ENCODE measurements around the gene C7.

The C7 gene

DNA sequence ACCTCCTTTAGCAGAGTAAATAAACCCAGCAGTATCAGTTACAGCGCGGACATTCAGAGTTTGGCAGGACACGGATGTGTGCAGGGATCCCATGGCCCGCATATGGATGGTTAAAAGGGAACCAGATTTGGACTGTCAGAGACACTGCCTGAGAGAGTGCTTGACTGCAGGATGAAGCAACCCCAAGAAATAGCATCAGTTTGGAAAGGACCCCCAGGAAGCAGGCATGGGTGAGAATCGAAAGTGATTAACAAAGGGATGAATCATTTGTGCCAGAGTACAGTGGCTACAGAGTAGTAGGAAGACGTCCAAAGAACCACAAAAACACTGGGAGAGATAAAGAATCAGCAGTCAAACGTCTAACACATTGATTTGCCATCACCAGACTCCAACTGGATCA is 5.5 kb downstream of the C7 start:
- Histone ChIP-seq H3K9ac (ENCODE audit: low read length in 5 of 5) (peak overlapping the region in 2 of 5 donors; percentile 14 to 42), H3K4me3 (ENCODE audit: low read depth in 1 of 5, low read length in 5 of 5) (peak overlapping the region in 4 of 5 donors; percentile 4 to 37 (median 22)), H3K27me3 (ENCODE audit: control insufficient read depth in 5 of 5, insufficient read depth in 4 of 5, low read length in 5 of 5) (no peaks in the 10 kb centered on the region), H3K9me3 (ENCODE audit: control insufficient read depth in 5 of 5, low read length in 5 of 5) (no peaks in the 10 kb centered on the region), H3K36me3 (ENCODE audit: control insufficient read depth in 5 of 5, insufficient read depth in 5 of 5, low read length in 5 of 5) (no peaks in the 10 kb centered on the region), H3K4me1 (ENCODE audit: control insufficient read depth in 5 of 5, insufficient read depth in 5 of 5, low read length in 5 of 5) (peaks cover 0 to 15% (median 0%) of the 10 kb centered on the region in 5 donors), H3K27ac (ENCODE audit: low read depth, low read length) (peak overlapping the region; percentile 52)

DNA sequence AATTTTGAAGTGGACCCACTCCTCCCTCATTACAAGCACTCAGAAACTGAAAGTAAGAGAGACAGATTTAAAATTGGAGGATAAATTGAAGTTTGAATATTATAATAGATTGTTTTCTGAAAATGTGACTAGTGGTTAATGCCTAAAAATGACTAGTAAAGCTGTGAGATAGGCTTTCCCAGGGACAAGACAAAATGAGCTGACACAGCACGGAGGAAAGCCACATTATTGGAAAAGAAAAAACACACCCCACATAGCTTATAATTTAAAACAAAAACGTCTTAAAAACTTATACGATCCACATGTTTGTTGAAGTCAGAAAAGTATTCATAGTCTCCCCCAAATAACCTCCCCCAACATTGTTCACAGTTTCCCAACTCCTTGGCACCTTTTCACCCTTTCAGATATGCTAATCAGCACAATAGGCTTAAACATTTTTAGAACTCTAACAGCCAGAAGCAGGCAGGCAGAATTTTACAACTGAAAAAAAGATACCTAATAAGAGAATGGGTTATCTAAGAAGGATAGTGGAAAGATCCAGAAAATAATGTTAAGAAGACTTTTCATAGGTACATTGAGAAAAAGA is 6.1 kb downstream of the C7 start:
- Histone ChIP-seq H3K9ac (ENCODE audit: low read length in 5 of 5) (peak overlapping the region in 2 of 5 donors; percentile 42 to 47), H3K4me1 (ENCODE audit: control insufficient read depth in 5 of 5, insufficient read depth in 5 of 5, low read length in 5 of 5) (peaks cover 0 to 15% (median 0%) of the 10 kb centered on the region in 5 donors), H3K36me3 (ENCODE audit: control insufficient read depth in 5 of 5, insufficient read depth in 5 of 5, low read length in 5 of 5) (no peaks in the 10 kb centered on the region), H3K27ac (ENCODE audit: low read depth, low read length) (peak overlapping the region; percentile 52), H3K4me3 (ENCODE audit: low read depth in 1 of 5, low read length in 5 of 5) (peak overlapping the region in 4 of 5 donors; percentile 14 to 37 (median 26)), H3K9me3 (ENCODE audit: control insufficient read depth in 5 of 5, low read length in 5 of 5) (no peaks in the 10 kb centered on the region), H3K27me3 (ENCODE audit: control insufficient read depth in 5 of 5, insufficient read depth in 4 of 5, low read length in 5 of 5) (no peaks in the 10 kb centered on the region)

DNA sequence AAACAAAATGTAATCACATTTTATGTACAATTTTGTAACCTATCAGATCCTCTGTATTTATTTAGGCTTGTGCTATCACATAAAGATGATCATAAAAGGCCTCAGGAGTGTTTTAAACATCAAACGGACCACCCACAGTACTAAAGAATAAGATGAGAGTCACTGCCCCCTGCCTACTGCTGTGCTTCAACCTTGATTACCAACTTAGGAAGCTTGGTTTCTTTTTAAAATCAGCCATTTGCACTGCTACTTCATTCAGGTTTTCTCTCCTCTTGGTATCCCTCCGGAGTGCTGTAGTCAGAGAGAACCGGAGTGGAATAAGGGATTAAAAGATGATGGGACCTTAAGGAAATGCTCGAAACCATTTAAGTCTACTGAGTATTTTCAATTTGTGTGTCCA is 6.9 kb downstream of the C7 start:
- no peak overlapping the region for H3K27ac ChIP-seq (ENCODE audit: low read depth, low read length)
- no peaks in the 10 kb centered on the region for H3K36me3 ChIP-seq (ENCODE audit: control insufficient read depth in 5 of 5, insufficient read depth in 5 of 5, low read length in 5 of 5)
- no peak overlapping the region for H3K9ac ChIP-seq (ENCODE audit: low read length in 5 of 5)
- no peaks in the 10 kb centered on the region for H3K27me3 ChIP-seq (ENCODE audit: control insufficient read depth in 5 of 5, insufficient read depth in 4 of 5, low read length in 5 of 5)
- H3K9me3 ChIP-seq (ENCODE audit: control insufficient read depth in 5 of 5, low read length in 5 of 5), result no peaks in the 10 kb centered on the region
- H3K4me3 ChIP-seq (ENCODE audit: low read depth in 1 of 5, low read length in 5 of 5), result no peak overlapping the region
- peaks cover 0 to 15% (median 0%) of the 10 kb centered on the region in 5 donors for H3K4me1 ChIP-seq (ENCODE audit: control insufficient read depth in 5 of 5, insufficient read depth in 5 of 5, low read length in 5 of 5)

DNA sequence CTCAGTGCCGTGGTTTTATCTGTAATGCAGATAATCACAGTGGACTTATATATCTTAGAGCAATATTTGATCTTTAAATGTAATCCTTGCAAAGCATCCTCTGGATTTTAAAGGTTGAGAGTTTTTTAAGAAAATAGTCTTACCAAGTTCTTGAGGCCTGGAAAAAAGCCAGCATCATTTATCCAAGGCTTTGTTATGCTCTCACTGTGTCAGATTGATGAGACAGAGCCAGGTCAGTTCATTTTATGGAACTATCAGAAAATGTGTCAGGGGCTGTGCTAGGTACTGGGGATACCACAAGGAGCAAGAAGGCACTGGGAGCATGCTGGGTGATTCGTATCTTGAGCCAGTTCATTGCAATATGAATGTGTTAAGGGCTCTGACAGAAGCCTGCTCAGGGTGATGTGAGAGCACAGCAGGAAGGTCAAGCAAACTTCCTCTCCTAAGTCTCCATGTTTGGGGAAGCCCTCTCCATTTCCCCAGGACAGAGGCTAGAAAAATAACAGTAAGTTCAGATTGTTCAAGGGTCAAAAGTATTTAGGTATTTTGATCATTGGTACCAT is 19.7 kb downstream of the C7 start:
- no peaks in the 10 kb centered on the region for H3K36me3 ChIP-seq (ENCODE audit: control insufficient read depth in 5 of 5, insufficient read depth in 5 of 5, low read length in 5 of 5)
- H3K9ac ChIP-seq (ENCODE audit: low read length in 5 of 5), result no peak overlapping the region
- no peak overlapping the region for H3K4me3 ChIP-seq (ENCODE audit: low read depth in 1 of 5, low read length in 5 of 5)
- H3K27ac ChIP-seq (ENCODE audit: low read depth, low read length), result no peak overlapping the region
- H3K27me3 ChIP-seq (ENCODE audit: control insufficient read depth in 5 of 5, insufficient read depth in 4 of 5, low read length in 5 of 5), result no peaks in the 10 kb centered on the region
- peaks cover 3 to 22% (median 17%) of the 10 kb centered on the region in 5 donors for H3K9me3 ChIP-seq (ENCODE audit: control insufficient read depth in 5 of 5, low read length in 5 of 5)
- H3K4me1 ChIP-seq (ENCODE audit: control insufficient read depth in 5 of 5, insufficient read depth in 5 of 5, low read length in 5 of 5), result no peaks in the 10 kb centered on the region

DNA sequence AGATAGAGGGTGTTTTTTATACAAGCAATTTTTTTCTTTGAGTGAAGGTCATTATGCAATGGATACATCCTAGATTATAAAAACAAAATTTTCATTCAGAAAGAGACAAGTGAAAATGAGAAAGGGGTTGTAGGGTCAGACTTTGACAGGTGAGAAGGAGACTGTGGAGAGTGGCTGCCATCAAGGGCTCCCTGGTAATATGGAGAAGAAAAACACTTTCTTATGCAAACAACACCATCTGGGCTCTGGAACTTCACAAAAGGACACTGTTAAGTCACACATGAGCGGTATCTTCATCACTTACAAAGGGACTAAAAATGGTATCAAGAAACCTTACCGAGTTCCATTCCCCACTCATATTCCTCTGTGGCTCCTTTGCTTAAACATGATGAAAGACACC is 23.5 kb downstream of the C7 start:
- Histone ChIP-seq H3K4me3 (ENCODE audit: low read depth in 1 of 5, low read length in 5 of 5) (no peak overlapping the region), H3K9me3 (ENCODE audit: control insufficient read depth in 5 of 5, low read length in 5 of 5) (peaks cover 0 to 2% (median 0%) of the 10 kb centered on the region in 5 donors), H3K27me3 (ENCODE audit: control insufficient read depth in 5 of 5, insufficient read depth in 4 of 5, low read length in 5 of 5) (no peaks in the 10 kb centered on the region), H3K36me3 (ENCODE audit: control insufficient read depth in 5 of 5, insufficient read depth in 5 of 5, low read length in 5 of 5) (no peaks in the 10 kb centered on the region), H3K4me1 (ENCODE audit: control insufficient read depth in 5 of 5, insufficient read depth in 5 of 5, low read length in 5 of 5) (no peaks in the 10 kb centered on the region), H3K27ac (ENCODE audit: low read depth, low read length) (no peak overlapping the region), H3K9ac (ENCODE audit: low read length in 5 of 5) (no peak overlapping the region)

DNA sequence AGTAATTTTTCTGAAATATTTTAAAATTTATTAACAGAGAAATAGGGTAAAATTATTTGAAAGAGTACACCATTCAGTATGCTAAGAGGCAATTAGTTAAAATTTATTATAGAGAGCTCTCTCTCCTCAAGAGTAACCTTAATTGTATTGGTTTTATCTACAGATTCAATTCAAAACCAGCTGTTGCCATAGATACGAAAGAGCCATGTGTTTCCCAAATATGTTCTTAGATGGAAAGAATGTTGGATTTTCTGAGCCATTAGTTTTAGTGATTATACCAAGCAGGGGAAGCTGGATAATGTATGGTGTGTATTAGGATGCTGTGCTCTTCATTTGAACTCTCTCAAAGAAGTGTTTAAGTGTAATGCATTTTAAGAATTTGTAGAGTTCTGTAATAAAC is 27.8 kb downstream of the C7 start:
- H3K36me3 ChIP-seq (ENCODE audit: control insufficient read depth in 5 of 5, insufficient read depth in 5 of 5, low read length in 5 of 5), result no peaks in the 10 kb centered on the region
- no peak overlapping the region for H3K4me3 ChIP-seq (ENCODE audit: low read depth in 1 of 5, low read length in 5 of 5)
- no peak overlapping the region for H3K27ac ChIP-seq (ENCODE audit: low read depth, low read length)
- H3K27me3 ChIP-seq (ENCODE audit: control insufficient read depth in 5 of 5, insufficient read depth in 4 of 5, low read length in 5 of 5), result no peaks in the 10 kb centered on the region
- H3K4me1 ChIP-seq (ENCODE audit: control insufficient read depth in 5 of 5, insufficient read depth in 5 of 5, low read length in 5 of 5), result no peaks in the 10 kb centered on the region
- no peak overlapping the region for H3K9ac ChIP-seq (ENCODE audit: low read length in 5 of 5)
- peaks cover 0 to 2% (median 0%) of the 10 kb centered on the region in 5 donors for H3K9me3 ChIP-seq (ENCODE audit: control insufficient read depth in 5 of 5, low read length in 5 of 5)

DNA sequence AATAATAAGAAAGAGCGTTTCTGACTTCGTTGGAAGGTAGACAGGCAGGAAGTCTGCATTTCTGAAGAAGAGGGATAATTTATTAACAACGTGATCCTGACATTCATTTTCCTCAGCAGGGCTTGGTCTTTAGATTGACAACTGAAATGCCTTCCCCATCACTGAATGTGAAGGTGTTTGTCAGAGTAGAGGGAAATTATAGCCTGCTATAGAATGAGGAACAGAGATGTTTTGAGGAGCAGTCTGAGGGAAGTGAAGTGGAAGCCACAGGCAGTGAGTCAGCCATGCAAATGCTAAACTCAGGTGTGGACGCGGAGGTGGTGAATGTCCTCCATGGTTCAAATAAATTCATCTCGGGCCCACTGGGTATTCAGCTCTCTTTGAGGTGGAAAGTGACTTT is 30.5 kb downstream of the C7 start:
- Histone ChIP-seq H3K4me3 (ENCODE audit: low read depth in 1 of 5, low read length in 5 of 5) (no peak overlapping the region), H3K4me1 (ENCODE audit: control insufficient read depth in 5 of 5, insufficient read depth in 5 of 5, low read length in 5 of 5) (no peaks in the 10 kb centered on the region), H3K9ac (ENCODE audit: low read length in 5 of 5) (no peak overlapping the region), H3K27ac (ENCODE audit: low read depth, low read length) (no peak overlapping the region), H3K36me3 (ENCODE audit: control insufficient read depth in 5 of 5, insufficient read depth in 5 of 5, low read length in 5 of 5) (no peaks in the 10 kb centered on the region), H3K27me3 (ENCODE audit: control insufficient read depth in 5 of 5, insufficient read depth in 4 of 5, low read length in 5 of 5) (no peaks in the 10 kb centered on the region), H3K9me3 (ENCODE audit: control insufficient read depth in 5 of 5, low read length in 5 of 5) (peaks cover 0 to 2% (median 0%) of the 10 kb centered on the region in 5 donors)

DNA sequence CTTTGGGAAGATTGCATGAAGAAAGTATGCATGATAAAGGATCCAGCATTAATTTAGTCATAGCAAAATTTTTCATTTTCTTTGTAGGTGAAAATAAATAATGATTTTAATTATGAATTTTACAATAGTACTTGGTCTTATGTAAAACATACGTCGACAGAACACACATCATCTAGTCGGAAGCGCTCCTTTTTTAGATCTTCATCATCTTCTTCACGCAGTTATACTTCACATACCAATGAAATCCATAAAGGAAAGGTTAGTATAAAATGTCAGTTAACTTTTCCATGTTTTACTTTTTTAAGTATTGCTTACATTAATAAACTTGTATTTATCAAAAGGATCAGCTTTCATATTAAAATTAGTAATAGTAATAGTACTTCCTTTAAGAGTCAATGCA is 35.8 kb downstream of the C7 start:
- no peaks in the 10 kb centered on the region for H3K4me1 ChIP-seq (ENCODE audit: control insufficient read depth in 5 of 5, insufficient read depth in 5 of 5, low read length in 5 of 5)
- no peak overlapping the region for H3K4me3 ChIP-seq (ENCODE audit: low read depth in 1 of 5, low read length in 5 of 5)
- no peak overlapping the region for H3K27ac ChIP-seq (ENCODE audit: low read depth, low read length)
- H3K9ac ChIP-seq (ENCODE audit: low read length in 5 of 5), result no peak overlapping the region
- H3K36me3 ChIP-seq (ENCODE audit: control insufficient read depth in 5 of 5, insufficient read depth in 5 of 5, low read length in 5 of 5), result no peaks in the 10 kb centered on the region
- H3K27me3 ChIP-seq (ENCODE audit: control insufficient read depth in 5 of 5, insufficient read depth in 4 of 5, low read length in 5 of 5), result no peaks in the 10 kb centered on the region
- H3K9me3 ChIP-seq (ENCODE audit: control insufficient read depth in 5 of 5, low read length in 5 of 5), result no peaks in the 10 kb centered on the region

DNA sequence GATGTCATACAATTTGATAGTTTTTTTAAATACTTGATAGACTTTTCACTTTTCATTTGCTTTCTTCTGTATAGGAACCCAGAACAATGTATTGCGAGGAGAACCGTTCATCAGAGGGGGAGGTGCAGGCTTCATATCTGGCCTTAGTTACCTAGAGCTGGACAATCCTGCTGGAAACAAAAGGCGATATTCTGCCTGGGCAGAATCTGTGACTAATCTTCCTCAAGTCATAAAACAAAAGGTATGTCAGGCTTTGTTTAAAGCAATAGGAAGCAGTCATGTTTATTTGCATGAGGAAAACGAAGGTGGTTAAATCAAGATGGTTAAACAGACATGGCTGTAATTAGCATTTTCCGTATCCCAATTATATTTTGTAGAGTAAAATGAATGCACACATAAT is 46.0 kb downstream of the C7 start:
- Histone ChIP-seq H3K27ac (ENCODE audit: low read depth, low read length) (no peak overlapping the region), H3K9ac (ENCODE audit: low read length in 5 of 5) (no peak overlapping the region), H3K9me3 (ENCODE audit: control insufficient read depth in 5 of 5, low read length in 5 of 5) (peaks cover 9 to 20% (median 13%) of the 10 kb centered on the region in 5 donors), H3K27me3 (ENCODE audit: control insufficient read depth in 5 of 5, insufficient read depth in 4 of 5, low read length in 5 of 5) (no peaks in the 10 kb centered on the region), H3K4me3 (ENCODE audit: low read depth in 1 of 5, low read length in 5 of 5) (no peak overlapping the region), H3K4me1 (ENCODE audit: control insufficient read depth in 5 of 5, insufficient read depth in 5 of 5, low read length in 5 of 5) (no peaks in the 10 kb centered on the region), H3K36me3 (ENCODE audit: control insufficient read depth in 5 of 5, insufficient read depth in 5 of 5, low read length in 5 of 5) (peaks cover 0 to 3% (median 0%) of the 10 kb centered on the region in 5 donors)

DNA sequence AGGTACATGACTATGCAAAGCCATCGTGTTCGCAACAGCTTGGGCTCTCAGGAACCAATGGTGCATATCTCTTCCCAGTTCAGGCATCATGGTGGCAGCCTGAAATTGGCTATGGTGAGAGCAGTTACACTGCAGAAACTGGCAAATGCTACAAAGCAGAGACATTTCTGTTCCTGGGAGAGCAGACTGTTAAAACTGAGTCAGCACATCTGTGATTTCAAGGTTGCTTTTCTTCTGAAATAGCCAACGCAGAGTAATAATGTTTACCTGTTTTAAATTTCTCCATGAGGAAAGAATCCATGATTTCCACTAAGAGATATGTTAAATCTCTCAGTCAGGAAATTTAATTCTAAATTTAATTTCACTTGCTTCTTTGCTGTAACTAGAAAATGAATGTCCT is 47.8 kb downstream of the C7 start:
- H3K4me1 ChIP-seq (ENCODE audit: control insufficient read depth in 5 of 5, insufficient read depth in 5 of 5, low read length in 5 of 5), result no peaks in the 10 kb centered on the region
- peaks cover 9 to 20% (median 15%) of the 10 kb centered on the region in 5 donors for H3K9me3 ChIP-seq (ENCODE audit: control insufficient read depth in 5 of 5, low read length in 5 of 5)
- no peaks in the 10 kb centered on the region for H3K27me3 ChIP-seq (ENCODE audit: control insufficient read depth in 5 of 5, insufficient read depth in 4 of 5, low read length in 5 of 5)
- no peak overlapping the region for H3K9ac ChIP-seq (ENCODE audit: low read length in 5 of 5)
- no peak overlapping the region for H3K27ac ChIP-seq (ENCODE audit: low read depth, low read length)
- no peak overlapping the region for H3K4me3 ChIP-seq (ENCODE audit: low read depth in 1 of 5, low read length in 5 of 5)
- H3K36me3 ChIP-seq (ENCODE audit: control insufficient read depth in 5 of 5, insufficient read depth in 5 of 5, low read length in 5 of 5), result peaks cover 0 to 3% (median 0%) of the 10 kb centered on the region in 5 donors
